Activated T-cell treated with anti-CD3 and anti-CD28 coated beads, Interleukin-2, amount 50 U/mL, for 4 hours (primary cell): ENCODE data around the gene PXDN. TPM values are rescaled to one million over a fixed set of nuclear protein-coding genes. Genes with fewer than 3 reads are reported as not detected.

Source experiments
- ATAC-seq, 2 donors: fragments of 200-7000 bp; cut with Tn5 transposase; one replicate each; pipeline ENCODE4 v1.10.0; 2021
- DNase-seq: peaks from one replicate; pipeline ENCODE4 v3.0.0-alpha.2; 2020
- H3K27me3 Mint-ChIP-seq: one replicate; pipeline ENCODE4 v1.8.0; 2021; ENCODE audit warnings: low read depth, mixed read lengths
- H3K36me3 Mint-ChIP-seq: one replicate; pipeline ENCODE4 v1.8.0; 2022; ENCODE audit warnings: mixed read lengths; ENCODE audit not compliant: insufficient read depth
- H3K4me1 Mint-ChIP-seq: one replicate; pipeline ENCODE4 v1.8.0; 2021; ENCODE audit warnings: low read depth, mixed read lengths
- H3K4me3 Mint-ChIP-seq: one replicate; pipeline ENCODE4 v1.8.0; 2021; ENCODE audit warnings: mild to moderate bottlenecking, moderate library complexity, mixed read lengths
- H3K9me3 Mint-ChIP-seq: one replicate; pipeline ENCODE4 v1.8.0; 2021; ENCODE audit warnings: mixed read lengths
- total RNA-seq, 3 donors: library from RNA; stranded (reverse); gene quantifications; one replicate each; pipeline ENCODE4 v1.2.1, GENCODE V29; 2021

Gene PXDN
- total RNA-seq, 3 donors from 2014 or later, result 0.76 to 1.2 (median 1.2) TPM

DNA sequence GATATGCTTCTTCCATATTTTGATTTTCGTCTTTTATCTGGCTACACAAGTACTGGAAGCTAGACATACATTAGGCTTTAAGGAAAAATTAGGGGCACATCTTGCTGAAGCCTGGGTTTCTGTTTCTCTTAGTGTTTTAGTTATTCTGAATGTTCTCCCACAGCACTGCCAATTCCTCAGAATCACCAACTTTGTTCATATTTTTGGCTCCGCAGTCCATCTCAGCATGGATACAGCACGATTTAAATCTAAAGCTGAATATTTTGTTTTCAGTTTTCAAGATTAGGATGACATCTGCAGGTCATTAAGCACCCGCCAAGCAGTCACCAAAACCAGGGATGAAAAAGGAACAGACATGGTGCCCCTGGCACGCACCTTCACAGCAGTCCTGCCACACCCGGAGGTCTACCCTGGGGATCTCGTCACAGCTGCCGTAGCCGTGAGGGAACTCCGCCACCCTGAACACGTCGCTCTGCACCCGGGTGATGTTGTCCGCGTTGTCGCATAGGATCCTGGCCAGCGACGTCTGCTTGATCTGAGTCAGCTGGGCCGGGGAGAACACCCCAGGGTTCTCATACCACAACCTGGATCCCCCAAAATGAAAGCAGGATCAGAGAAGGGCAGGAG, 101.2 kb downstream of the PXDN start:
- Mint-ChIP-seq H3K4me3 (no peak overlapping the region), H3K4me1 (no peaks in the 10 kb centered on the region), H3K27me3 (no peaks in the 10 kb centered on the region), H3K36me3 (no peaks in the 10 kb centered on the region), H3K9me3 (peaks cover 1% of the 10 kb centered on the region)
- ATAC-seq, result no peak
- DNase-seq, result no peak

DNA sequence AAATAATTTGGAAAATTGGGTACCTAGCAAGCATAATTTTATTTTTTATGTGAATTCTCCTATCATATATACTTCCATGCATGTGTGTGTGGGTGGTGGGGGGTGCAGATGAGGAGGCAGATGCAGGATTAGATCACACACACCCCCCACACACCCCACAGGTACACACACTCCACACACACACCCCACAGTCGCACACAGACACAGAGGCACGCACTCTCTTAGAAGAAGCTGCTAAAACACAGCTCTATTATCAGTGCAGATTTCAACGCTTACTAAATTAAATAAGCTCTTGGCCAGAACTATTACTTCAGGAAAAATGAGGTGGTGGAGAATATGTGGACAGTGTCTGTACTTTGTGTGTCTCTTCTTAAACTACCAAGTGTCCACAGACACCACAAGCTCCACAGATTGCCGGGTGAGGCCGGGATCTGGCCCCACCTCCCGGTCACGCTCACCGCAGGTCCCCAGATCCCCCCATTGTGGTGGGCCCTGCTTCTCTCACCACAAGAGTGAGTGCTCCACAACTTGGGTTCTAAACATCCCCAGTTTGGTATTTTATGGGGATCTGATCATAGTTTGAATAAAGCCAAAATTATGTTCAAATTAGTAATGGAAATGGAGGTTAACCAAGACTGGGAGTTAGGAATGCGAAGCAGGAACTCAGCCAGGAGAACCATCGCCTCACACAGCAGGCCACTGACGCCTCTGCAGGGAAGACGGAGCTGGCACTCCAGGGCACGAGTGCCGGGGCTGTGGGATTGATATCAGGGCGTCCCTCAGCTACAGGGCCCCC, 102.1 kb downstream of the PXDN start:
- DNase-seq (no peak), ATAC-seq (no peak)
- Mint-ChIP-seq H3K27me3 (no peaks in the 10 kb centered on the region), H3K4me3 (no peak overlapping the region), H3K4me1 (no peaks in the 10 kb centered on the region), H3K36me3 (no peaks in the 10 kb centered on the region), H3K9me3 (no peaks in the 10 kb centered on the region)

DNA sequence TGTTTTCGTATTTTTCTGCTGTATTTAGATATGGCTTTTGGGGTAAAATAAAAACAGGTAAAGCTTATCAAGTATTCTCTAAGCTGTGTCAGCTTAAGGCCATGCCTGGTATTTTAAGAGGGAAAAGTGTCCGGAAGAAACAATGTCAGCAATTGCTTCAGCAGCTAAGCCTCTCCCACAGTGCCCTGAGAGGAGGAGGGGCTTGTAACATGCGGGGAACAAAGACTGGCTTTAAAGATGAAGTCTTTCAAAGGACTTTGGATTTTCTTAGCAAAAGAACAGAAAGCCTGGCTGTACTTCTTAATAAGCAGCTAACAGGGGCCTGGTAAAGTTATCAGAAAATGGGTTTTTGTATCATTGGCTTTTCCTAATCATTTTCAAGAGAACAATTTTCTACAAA, 102.8 kb downstream of the PXDN start:
- H3K36me3 Mint-ChIP-seq, result no peaks in the 10 kb centered on the region
- ATAC-seq, result no peak
- no peak overlapping the region for H3K4me3 Mint-ChIP-seq

DNA sequence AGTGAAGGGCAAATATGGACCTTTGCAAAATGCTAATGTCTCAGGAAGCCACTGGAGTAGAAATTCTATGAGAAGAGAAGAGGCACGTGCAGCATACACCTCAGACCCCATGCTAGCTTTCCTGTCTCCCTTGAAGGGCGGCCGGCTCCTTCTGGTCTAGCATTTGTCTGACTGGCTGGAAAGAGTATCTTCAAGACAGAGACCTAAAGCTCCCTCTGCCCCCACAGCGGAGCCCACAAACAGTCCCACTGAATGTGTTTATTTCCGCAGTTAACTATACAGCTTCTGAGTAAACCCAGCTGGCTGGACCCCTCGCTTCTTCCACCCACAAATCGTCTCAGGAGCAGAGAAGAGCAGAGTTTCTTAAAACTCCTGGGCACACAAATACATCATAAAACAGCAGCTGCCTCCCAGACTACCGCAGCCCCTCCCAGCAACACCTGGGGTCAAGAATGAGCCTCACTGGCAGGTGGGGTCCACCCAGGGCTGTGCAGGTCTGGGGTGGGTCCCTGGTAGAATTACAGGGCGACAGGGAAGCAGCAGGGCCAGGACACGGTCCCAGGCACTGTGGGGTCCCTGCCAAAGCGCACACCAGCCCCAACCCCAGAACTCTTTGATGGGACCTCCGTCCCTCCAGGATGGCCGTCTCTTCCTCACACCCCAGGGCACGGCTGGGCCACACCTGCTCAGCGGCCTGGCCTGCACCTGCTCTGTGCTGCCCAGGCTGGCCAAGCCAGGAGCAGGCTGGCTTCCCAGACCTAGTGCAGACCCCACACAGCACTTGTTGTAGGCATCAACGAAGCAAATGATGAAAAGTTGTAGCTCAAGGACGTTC, 103.8 kb downstream of the PXDN start:
- Mint-ChIP-seq H3K4me1 (no peaks in the 10 kb centered on the region), H3K36me3 (no peaks in the 10 kb centered on the region), H3K9me3 (no peaks in the 10 kb centered on the region), H3K27me3 (no peaks in the 10 kb centered on the region), H3K4me3 (no peak overlapping the region)
- DNase-seq (no peak), ATAC-seq (no peak)

More for the DNA sequence above, 102.8 kb downstream of the PXDN start:
- no peaks in the 10 kb centered on the region for H3K4me1 Mint-ChIP-seq
- no peaks in the 10 kb centered on the region for H3K27me3 Mint-ChIP-seq
- no peaks in the 10 kb centered on the region for H3K9me3 Mint-ChIP-seq
- DNase-seq, result no peak

DNA sequence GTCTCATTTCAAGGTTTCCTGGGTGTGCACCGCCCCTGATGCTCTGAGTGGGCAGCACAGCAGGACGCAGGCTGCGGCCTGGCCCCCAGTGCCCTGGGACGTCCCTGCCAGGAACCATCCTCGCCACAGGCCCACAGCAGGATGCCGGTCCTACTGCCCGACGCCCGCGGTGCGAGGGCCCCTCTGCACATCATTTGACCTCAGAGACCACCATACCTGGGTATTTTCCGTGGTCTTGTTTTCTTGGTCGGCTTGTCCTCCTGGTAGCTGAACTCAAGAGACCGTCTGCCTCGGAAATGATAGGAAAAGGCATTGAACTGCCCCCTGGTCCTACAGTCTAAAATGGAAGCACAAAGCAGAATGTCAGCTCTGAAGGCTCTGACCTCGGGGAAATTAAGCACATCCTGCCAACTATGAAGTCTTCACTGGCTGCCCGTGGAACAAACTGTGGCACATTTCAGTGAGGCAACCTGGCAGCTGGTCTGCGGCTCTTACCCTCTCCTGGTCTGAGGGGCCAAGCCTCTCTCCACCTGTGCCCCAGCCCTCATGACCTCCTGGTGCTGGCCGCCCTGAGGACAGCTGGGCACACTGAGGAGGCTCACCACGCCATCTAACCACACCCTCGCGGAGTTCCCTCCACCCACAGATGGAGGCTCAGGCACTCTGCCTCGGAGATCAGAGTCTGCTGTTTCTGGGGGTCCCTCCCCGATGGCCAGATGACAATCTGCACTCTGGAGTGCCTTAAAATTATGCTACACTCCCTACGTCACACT, 105.0 kb downstream of the PXDN start:
- Mint-ChIP-seq H3K9me3 (no peaks in the 10 kb centered on the region), H3K4me1 (no peaks in the 10 kb centered on the region), H3K36me3 (no peaks in the 10 kb centered on the region), H3K4me3 (no peak overlapping the region), H3K27me3 (peaks cover 1% of the 10 kb centered on the region)
- DNase-seq (no peak), ATAC-seq (no peak)

DNA sequence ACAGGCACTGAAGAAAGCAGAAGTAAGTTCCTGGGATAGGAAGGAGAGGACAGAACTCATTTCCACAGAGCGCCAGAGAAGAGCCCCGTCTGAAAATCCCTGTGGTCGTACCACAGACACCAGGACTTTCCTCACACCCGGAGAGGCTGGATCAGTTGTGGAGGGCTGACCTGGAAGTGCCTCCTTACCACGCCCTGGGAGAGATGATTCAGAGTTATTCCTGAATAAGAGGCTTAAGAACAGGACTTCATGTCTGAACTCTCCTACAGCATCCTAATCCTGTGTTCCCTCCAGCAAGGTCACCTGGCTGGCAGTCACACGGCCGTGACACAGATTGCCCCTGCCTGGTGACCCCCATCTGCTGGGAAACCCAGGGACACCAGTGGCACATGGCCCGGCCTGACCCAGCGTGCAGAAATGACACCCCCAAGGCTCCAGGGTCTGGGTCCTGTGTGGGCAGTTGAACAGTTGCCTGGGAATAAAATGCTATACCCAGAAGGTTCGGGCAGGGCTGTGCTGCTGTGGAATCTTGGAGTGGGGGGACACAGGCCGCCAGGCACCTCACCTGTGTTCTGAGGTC, 105.9 kb downstream of the PXDN start:
- Mint-ChIP-seq H3K4me1 (no peaks in the 10 kb centered on the region), H3K27me3 (peaks cover 1% of the 10 kb centered on the region), H3K9me3 (no peaks in the 10 kb centered on the region), H3K36me3 (no peaks in the 10 kb centered on the region), H3K4me3 (no peak overlapping the region)
- ATAC-seq (no peak), DNase-seq (no peak)

DNA sequence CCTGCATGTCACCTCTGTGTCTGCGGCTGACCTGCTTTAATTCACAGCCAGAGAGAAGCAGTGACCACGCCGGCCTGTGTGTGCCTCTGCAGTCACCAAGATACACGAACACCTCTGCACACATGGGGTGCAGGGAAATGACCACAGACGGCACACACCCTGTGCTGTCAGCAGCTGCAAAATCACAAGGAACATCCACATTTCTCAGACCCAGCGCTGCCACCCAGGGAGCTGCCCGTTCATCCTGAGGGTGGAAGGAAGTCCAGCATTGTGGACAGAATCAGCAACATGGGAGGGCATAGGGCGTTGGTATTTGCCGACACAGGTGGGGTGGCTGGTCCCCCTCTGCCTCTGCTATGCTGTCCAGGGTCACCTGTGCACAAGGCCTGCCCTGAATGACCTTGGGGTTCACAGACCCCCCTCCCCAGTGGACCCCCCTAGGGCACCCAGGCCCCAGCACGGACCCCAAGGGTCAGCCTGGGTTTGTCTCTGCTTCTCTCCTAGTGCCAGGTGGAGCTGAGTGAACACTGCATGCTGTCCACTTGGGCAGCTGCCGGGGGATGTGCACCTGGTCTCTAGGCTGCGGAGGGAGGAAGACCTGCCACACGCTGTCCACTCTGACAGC, 107.4 kb downstream of the PXDN start:
- Mint-ChIP-seq H3K4me1 (no peaks in the 10 kb centered on the region), H3K36me3 (no peaks in the 10 kb centered on the region), H3K9me3 (no peaks in the 10 kb centered on the region), H3K27me3 (peaks cover 1% of the 10 kb centered on the region), H3K4me3 (no peak overlapping the region)
- DNase-seq (no peak), ATAC-seq (no peak)

DNA sequence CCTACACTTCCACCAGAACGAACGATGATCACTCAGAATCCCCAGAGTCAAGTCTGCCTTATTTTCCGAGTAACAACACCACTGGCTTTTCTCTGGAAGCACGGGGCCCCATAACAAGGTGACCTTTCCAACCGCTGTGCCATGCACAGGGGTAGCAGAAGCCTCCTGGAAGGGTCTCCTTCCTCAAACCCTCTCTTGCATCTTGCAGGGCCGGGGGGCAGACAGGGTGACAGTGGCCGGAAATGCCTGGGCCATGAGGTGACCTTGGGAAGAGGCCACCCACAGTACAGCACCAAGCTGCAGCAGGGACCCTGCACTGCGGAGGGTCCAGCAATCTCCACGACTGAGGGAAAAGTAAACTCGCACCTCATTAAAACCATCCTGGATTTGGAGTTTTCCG, 108.5 kb downstream of the PXDN start:
- H3K9me3 Mint-ChIP-seq, result no peaks in the 10 kb centered on the region
- ATAC-seq (no peak), DNase-seq (no peak)
- no peaks in the 10 kb centered on the region for H3K4me1 Mint-ChIP-seq
- peaks cover 1% of the 10 kb centered on the region for H3K27me3 Mint-ChIP-seq
- H3K36me3 Mint-ChIP-seq, result no peaks in the 10 kb centered on the region
- H3K4me3 Mint-ChIP-seq, result no peak overlapping the region

DNA sequence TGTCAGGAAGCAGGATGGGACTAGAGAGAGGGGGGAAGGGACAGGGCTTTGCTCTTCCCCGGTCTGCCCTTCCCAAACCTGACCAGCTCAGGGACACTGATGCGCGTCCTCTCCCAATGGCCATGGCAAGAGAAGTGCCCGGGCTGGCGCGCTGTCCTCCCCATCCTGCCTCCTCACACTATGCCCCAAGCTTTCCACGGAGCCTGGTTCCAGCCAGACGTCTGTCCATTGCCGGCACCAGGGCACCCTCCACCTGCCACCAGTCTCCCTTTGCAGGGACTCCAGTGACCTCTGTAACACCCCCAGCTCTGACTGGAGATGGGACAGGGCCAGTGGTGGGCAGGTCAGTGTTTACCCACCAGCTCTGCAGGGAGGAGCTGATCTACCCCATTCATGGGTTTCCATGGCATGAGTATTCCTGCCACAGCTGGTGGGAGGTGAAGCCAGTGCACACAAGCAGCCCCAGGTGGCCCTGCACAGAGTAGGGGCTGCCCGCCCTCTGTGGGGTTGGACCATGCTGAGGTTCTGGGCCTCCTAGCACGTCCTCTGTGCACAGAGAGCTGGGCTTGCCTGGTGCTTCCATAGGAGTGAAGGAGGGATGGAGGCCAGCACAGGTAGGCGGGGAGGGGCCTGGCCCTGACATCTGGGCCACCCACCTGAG, 109.5 kb downstream of the PXDN start:
- peaks cover 1% of the 10 kb centered on the region for H3K27me3 Mint-ChIP-seq
- no peaks in the 10 kb centered on the region for H3K9me3 Mint-ChIP-seq
- no peaks in the 10 kb centered on the region for H3K4me1 Mint-ChIP-seq
- DNase-seq (no peak), ATAC-seq (no peak)
- no peaks in the 10 kb centered on the region for H3K36me3 Mint-ChIP-seq
- H3K4me3 Mint-ChIP-seq, result no peak overlapping the region

DNA sequence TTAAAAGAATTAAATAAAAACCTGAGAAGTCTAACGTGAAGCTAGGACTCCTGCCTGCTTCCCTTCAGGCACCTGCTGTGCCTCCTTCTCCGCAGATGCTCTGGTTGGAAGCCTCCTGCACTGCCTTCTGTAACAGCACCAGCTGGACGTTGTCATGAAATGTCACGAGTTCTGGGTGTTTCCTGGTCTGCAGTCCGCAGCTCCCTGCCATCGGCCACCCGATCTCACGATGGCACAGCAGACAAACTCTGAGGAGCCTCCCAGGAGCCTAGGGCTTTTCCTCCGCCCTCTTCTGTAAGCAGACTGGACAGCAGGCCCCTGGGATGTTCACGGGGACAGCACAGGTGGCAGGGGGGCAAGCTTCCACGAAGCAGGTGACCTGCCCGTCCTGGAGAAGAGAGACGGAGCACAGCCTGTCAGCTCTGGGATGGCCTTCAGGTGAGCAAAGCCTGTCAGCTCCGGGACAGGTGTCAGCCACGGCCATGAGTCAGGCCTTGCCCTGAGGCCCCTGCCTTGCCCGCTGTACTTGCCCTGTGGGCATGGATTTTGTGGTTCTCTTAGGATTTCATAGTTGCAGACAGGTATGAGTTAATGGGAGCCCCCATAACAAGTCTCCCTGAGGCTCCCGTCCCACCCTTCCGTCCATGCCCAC, 110.3 kb downstream of the PXDN start:
- no peak overlapping the region for H3K4me3 Mint-ChIP-seq
- H3K27me3 Mint-ChIP-seq, result peaks cover 1% of the 10 kb centered on the region
- no peaks in the 10 kb centered on the region for H3K4me1 Mint-ChIP-seq
- ATAC-seq, result no peak
- no peaks in the 10 kb centered on the region for H3K9me3 Mint-ChIP-seq
- DNase-seq, result no peak
- H3K36me3 Mint-ChIP-seq, result no peaks in the 10 kb centered on the region

DNA sequence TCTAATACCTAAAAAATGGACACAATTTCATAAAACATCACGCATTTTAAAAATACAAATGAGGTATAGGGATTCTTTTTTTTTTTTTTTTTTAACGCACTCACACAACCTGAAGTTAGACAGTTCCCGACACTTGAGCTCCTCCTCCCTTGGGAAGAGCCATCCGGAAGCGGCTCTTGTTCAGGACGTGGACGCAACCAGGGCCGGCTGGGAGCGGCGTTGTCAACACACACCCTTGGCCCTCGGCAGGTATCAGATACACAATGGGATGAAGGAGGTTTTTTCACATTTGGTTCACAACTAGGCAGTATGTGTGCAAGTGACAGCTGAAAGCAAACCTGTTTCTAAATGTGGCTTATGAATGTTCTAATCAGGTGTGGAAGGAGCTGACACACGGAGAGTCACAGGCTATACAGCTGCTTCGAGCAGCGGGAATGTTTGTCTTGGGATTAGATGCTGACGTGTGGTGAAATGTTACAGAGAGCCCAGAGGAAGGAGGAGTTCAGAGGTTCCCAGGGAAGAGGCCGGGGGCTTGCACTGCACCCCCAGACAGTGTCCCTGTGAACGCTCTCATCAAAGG, 111.1 kb downstream of the PXDN start:
- no peaks in the 10 kb centered on the region for H3K36me3 Mint-ChIP-seq
- no peaks in the 10 kb centered on the region for H3K9me3 Mint-ChIP-seq
- no peak overlapping the region for H3K4me3 Mint-ChIP-seq
- H3K4me1 Mint-ChIP-seq, result no peaks in the 10 kb centered on the region
- ATAC-seq (no peak), DNase-seq (no peak)
- H3K27me3 Mint-ChIP-seq, result peaks cover 1% of the 10 kb centered on the region

DNA sequence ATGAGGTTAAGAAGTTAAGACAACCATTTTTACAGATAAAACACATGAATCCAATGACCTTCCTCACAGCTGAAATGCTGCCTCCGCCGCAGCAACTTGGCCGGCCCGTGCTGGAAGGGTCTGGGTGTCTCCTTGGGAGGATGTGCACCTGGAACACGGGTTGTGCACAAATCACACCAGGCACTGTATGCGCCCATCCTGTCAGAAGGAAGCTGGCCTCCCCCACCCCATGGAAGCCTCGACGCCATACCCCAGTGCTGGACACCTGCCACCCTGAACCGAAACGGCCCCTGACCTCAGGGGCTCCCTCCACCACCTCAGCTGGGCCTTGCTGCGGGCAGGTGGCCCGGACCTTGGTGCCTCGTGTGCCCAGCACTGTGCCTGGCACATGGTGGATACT, 111.8 kb downstream of the PXDN start:
- ATAC-seq, result no peak
- H3K36me3 Mint-ChIP-seq, result no peaks in the 10 kb centered on the region
- no peaks in the 10 kb centered on the region for H3K9me3 Mint-ChIP-seq
- H3K27me3 Mint-ChIP-seq, result peaks cover 1% of the 10 kb centered on the region
- DNase-seq, result no peak
- no peaks in the 10 kb centered on the region for H3K4me1 Mint-ChIP-seq
- no peak overlapping the region for H3K4me3 Mint-ChIP-seq
